SK-N-SH (cell line): ENCODE data around the gene NUP43. TPM values are rescaled to one million over a fixed set of nuclear protein-coding genes. Genes with fewer than 3 reads are reported as not detected.

Experiments
- CTCF ChIA-PET: fragments of 300-600, 350-600 bp; formaldehyde crosslinking; extraction: SDS; loops from one replicate; lab custom pipeline; 2021; lab: Yijun Ruan, JAX
- POLR2A ChIA-PET: fragments of 350-600 bp; sonication (Branson Sonifier 250); formaldehyde crosslinking; extraction: SDS; loops from one replicate; lab custom pipeline; 2020; ENCODE audit warnings: antibody characterized with exemption, inconsistent platforms; lab: Yijun Ruan, JAX
- DNase-seq: peaks from one replicate; pipeline ENCODE4 v3.0.0; 2012
- H2AFZ ChIP-seq: fragments of 200-600 bp; sonication (generic); 2 replicates; pipeline ENCODE4 v1.8.1; 2016; ENCODE audit warnings: antibody characterized with exemption, mild to moderate bottlenecking, low read depth
- H3F3A ChIP-seq: fragments of 200-600 bp; sonication (generic); replicated peaks from 2 replicates; pipeline ENCODE3; 2016; ENCODE audit warnings: antibody characterized with exemption, mild to moderate bottlenecking; ENCODE audit not compliant: insufficient read depth
- H3K27ac ChIP-seq, 2 experiments: fragments of 200-500 bp in 1 of 2; fragments of 200-600 bp in 1 of 2; sonication (Bioruptor generic) in 1 of 2; sonication (generic), shearing (Covaris generic) in 1 of 2; 2 replicates each; pipeline versions ENCODE4 v1.5.1 to v1.6.1; 2014 to 2016; ENCODE audit warnings: low read depth in 2 of 2, inconsistent platforms in 1 of 2, low read length in 1 of 2, mild to moderate bottlenecking in 1 of 2, mixed read lengths in 1 of 2
- H3K27me3 ChIP-seq: fragments of 200-600 bp; sonication (generic), shearing (Covaris generic); 2 replicates; pipeline ENCODE4 v1.6.1; 2016; ENCODE audit warnings: mixed run types; ENCODE audit not compliant: insufficient read depth
- H3K36me3 ChIP-seq, 2 experiments: fragments of 200-500 bp in 1 of 2; fragments of 200-600 bp in 1 of 2; sonication (Bioruptor generic) in 1 of 2; sonication (generic) in 1 of 2; replicated peaks in 1 of 2; 2 replicates each; pipeline versions ENCODE3 to v1.5.1; 2014 to 2016; ENCODE audit warnings: low read length in 1 of 2, mild to moderate bottlenecking in 1 of 2; ENCODE audit not compliant: insufficient read depth in 2 of 2, control insufficient read depth in 1 of 2
- H3K4me1 ChIP-seq, 2 experiments: fragments of 200-500 bp in 1 of 2; fragments of 200-600 bp in 1 of 2; sonication (Bioruptor generic) in 1 of 2; sonication (generic), shearing (Covaris generic) in 1 of 2; 2 replicates each; pipeline versions ENCODE4 v1.5.1 to v1.6.1; 2014 to 2016; ENCODE audit warnings: low read depth in 1 of 2, low read length in 1 of 2, mixed run types in 1 of 2; ENCODE audit not compliant: insufficient read depth in 2 of 2, control insufficient read depth in 1 of 2
- H3K4me2 ChIP-seq: fragments of 200-600 bp; sonication (generic), shearing (Covaris generic); 2 replicates; pipeline ENCODE4 v1.6.1; 2017; ENCODE audit warnings: mixed run types
- H3K4me3 ChIP-seq, 2 experiments: fragments of 200-500 bp in 1 of 2; fragments of 200-600 bp in 1 of 2; sonication (Bioruptor generic) in 1 of 2; sonication (generic), shearing (Covaris generic) in 1 of 2; 2 replicates each; pipeline versions ENCODE4 v1.5.1 to v1.8.1; 2014 to 2016; ENCODE audit warnings: low read depth in 2 of 2, inconsistent platforms in 1 of 2, low read length in 1 of 2, mild to moderate bottlenecking in 1 of 2, mixed read lengths in 1 of 2, moderate library complexity in 1 of 2
- H3K79me2 ChIP-seq: fragments of 200-600 bp; sonication (generic); 2 replicates; pipeline ENCODE4 v1.8.1; 2017; ENCODE audit warnings: mild to moderate bottlenecking; ENCODE audit not compliant: insufficient read depth
- H3K9ac ChIP-seq: fragments of 200-600 bp; sonication (generic); 2 replicates; pipeline ENCODE4 v1.6.1; 2017; ENCODE audit warnings: mixed run types
- H3K9me2 ChIP-seq: fragments of 200-600 bp; sonication (generic); 2 replicates; pipeline ENCODE4 v1.6.1; 2017; ENCODE audit warnings: mixed run types
- H3K9me3 ChIP-seq: fragments of 200-600 bp; sonication (generic); 2 replicates; pipeline ENCODE4 v1.6.1; 2017; ENCODE audit warnings: mixed run types, mild to moderate bottlenecking, moderate library complexity
- H4K20me1 ChIP-seq: fragments of 200-600 bp; sonication (generic); 2 replicates; pipeline ENCODE4 v1.6.1; 2017; ENCODE audit warnings: mild to moderate bottlenecking, mixed run types; ENCODE audit not compliant: insufficient read depth
- FOXJ3 ChIP-seq: sonication (generic); formaldehyde crosslinking; IDR thresholded peaks from 2 replicates; pipeline ENCODE4 v1.5.1; 2020; ENCODE audit warnings: mild to moderate bottlenecking, missing genetic modification reagents
- GABPA ChIP-seq: IDR thresholded peaks from 2 replicates; pipeline ENCODE4 v1.4.0; 2012; ENCODE audit warnings: low read depth, mild to moderate bottlenecking
- GATA2 ChIP-seq: sonication (generic); formaldehyde crosslinking; IDR thresholded peaks from 2 replicates; pipeline ENCODE4 v1.5.0; 2020; ENCODE audit warnings: mild to moderate bottlenecking, missing genetic modification reagents
- JUND ChIP-seq: IDR thresholded peaks from 2 replicates; pipeline ENCODE4 v1.4.0; 2012
- MXI1 ChIP-seq: IDR thresholded peaks from 2 replicates; pipeline ENCODE4 v1.6.1; 2012; ENCODE audit warnings: mild to moderate bottlenecking, low read depth, low read length, improper control_type of control experiment
- NRF1 ChIP-seq: IDR thresholded peaks from 2 replicates; pipeline ENCODE4 v1.6.1; 2012; ENCODE audit warnings: low read depth, mild to moderate bottlenecking, low read length
- SMC3 ChIP-seq: IDR thresholded peaks from 2 replicates; pipeline ENCODE4 v1.6.1; 2012; ENCODE audit warnings: low read depth, low read length, improper control_type of control experiment
- TAF1 ChIP-seq: IDR thresholded peaks from 2 replicates; pipeline ENCODE4 v1.6.1; 2012; ENCODE audit warnings: low read depth, mild to moderate bottlenecking, low read length, moderate library complexity, borderline replicate concordance
- TEAD4 ChIP-seq: IDR thresholded peaks from 2 replicates; pipeline ENCODE4 v1.4.0; 2012; ENCODE audit warnings: mild to moderate bottlenecking, borderline replicate concordance; ENCODE audit not compliant: insufficient read depth
- WGBS: methylation state at CpG from one replicate; pipeline ENCODE4 v1.1.6; 2017; ENCODE audit warnings: low lambda C conversion rate; 5-methylcytosine and 5-hydroxymethylcytosine counted together
- polyA plus RNA-seq, 3 experiments: library from polyadenylated mRNA; depleted of rRNA; stranded (reverse); fragments of >200 nt; gene quantifications; 2 replicates each; pipeline ENCODE4 v1.2.3, GENCODE V29; 2012
- TF ChIP-seq, protein P1 (sequence below): IDR thresholded peaks from 2 replicates; pipeline ENCODE4 v1.6.1; 2012; ENCODE audit warnings: mild to moderate bottlenecking, low read depth, low read length, moderate library complexity
- TF ChIP-seq, protein P2 (sequence below): fragments of 150-350 bp; IDR thresholded peaks from 2 replicates; pipeline ENCODE4 v1.6.1; 2016; ENCODE audit warnings: mild to moderate bottlenecking, low read depth, low read length
- TF ChIP-seq, protein P3 (sequence below): IDR thresholded peaks from 2 replicates; pipeline ENCODE4 v1.4.0; 2012; ENCODE audit warnings: low read depth, borderline replicate concordance

NUP43 gene
- polyA plus RNA-seq, 1 of the 3 experiments (the other 2 are of a cell fraction) = 10.1 TPM

DNA sequence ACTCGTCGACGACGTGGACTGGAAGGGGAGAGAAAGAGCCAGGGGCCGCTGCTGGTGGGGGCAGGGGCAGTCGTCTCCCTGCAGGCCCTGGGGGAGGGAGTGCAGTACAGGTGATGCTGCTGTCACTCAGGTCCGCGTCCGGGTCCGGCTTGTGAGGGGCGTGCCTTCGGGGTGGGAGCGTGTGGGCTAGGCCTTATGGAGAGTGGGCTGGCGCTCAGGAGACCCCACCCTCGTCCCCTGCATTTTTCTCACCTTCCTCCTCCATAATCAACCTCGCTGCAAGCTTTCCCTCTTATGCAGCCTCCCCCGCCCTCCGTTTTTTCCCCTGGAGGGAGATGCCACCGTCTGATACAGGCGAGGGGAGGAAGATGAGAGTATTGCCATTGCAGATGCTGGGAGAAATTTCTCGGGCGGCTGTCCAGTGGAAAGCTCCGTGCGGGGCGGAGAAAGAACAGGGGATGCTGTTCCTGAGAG, 3.8 kb upstream of the NUP43 start:
- H3K9me3 ChIP-seq = no peaks in the 10 kb centered on the region
- peak overlapping the region; percentile 89; the same call in 1 of the 2 replicates for H2AFZ ChIP-seq
- CTCF ChIA-PET = interaction anchor here (1.2 to 1.3 kb wide), 2 partner anchors 21 to 24 kb away, joined by 3 read pairs; no protein-coding TSS in a partner anchor
- H3K4me1 ChIP-seq = peaks cover 0 to 5% of the 10 kb centered on the region in 2 experiments; a peak in 2 of 4 replicates
- H3K79me2 ChIP-seq = peaks cover 67% of the 10 kb centered on the region
- no peaks in the 10 kb centered on the region for H3K27me3 ChIP-seq
- 0% methylated on average over 9 of the region's 25 CpGs for WGBS
- peak overlapping the region; percentile 89 for H3K4me2 ChIP-seq
- peak overlapping the region; percentile 70 to 79 for H3K27ac ChIP-seq
- H3F3A ChIP-seq = peaks cover 18% of the 10 kb centered on the region
- peak overlapping the region; percentile 85 to 98 for H3K4me3 ChIP-seq
- peaks cover 22% of the 10 kb centered on the region; the same call in 1 of the 2 replicates for H4K20me1 ChIP-seq
- no peaks in the 10 kb centered on the region for H3K9me2 ChIP-seq
- POLR2A ChIA-PET = interaction anchor here (1.2 kb wide), 1 partner anchor 32 kb away, joined by 8 read pairs; the partner anchor contains the start of gene LATS1
- H3K9ac ChIP-seq = peak overlapping the region; percentile 80
- H3K36me3 ChIP-seq = no peaks in the 10 kb centered on the region
- TF ChIP-seq FOXJ3 (no peak), TEAD4 (no peak), MXI1 (peak; percentile 21; the same call in 1 of the 2 replicates), GATA2 (CRISPR knock-in tag) (0 out of 2 replicates have a peak, but pooled peaks have one; percentile 36)
- TF ChIP-seq, protein P1, sequence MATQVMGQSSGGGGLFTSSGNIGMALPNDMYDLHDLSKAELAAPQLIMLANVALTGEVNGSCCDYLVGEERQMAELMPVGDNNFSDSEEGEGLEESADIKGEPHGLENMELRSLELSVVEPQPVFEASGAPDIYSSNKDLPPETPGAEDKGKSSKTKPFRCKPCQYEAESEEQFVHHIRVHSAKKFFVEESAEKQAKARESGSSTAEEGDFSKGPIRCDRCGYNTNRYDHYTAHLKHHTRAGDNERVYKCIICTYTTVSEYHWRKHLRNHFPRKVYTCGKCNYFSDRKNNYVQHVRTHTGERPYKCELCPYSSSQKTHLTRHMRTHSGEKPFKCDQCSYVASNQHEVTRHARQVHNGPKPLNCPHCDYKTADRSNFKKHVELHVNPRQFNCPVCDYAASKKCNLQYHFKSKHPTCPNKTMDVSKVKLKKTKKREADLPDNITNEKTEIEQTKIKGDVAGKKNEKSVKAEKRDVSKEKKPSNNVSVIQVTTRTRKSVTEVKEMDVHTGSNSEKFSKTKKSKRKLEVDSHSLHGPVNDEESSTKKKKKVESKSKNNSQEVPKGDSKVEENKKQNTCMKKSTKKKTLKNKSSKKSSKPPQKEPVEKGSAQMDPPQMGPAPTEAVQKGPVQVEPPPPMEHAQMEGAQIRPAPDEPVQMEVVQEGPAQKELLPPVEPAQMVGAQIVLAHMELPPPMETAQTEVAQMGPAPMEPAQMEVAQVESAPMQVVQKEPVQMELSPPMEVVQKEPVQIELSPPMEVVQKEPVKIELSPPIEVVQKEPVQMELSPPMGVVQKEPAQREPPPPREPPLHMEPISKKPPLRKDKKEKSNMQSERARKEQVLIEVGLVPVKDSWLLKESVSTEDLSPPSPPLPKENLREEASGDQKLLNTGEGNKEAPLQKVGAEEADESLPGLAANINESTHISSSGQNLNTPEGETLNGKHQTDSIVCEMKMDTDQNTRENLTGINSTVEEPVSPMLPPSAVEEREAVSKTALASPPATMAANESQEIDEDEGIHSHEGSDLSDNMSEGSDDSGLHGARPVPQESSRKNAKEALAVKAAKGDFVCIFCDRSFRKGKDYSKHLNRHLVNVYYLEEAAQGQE = peak; percentile 80
- TF ChIP-seq, protein P2, sequence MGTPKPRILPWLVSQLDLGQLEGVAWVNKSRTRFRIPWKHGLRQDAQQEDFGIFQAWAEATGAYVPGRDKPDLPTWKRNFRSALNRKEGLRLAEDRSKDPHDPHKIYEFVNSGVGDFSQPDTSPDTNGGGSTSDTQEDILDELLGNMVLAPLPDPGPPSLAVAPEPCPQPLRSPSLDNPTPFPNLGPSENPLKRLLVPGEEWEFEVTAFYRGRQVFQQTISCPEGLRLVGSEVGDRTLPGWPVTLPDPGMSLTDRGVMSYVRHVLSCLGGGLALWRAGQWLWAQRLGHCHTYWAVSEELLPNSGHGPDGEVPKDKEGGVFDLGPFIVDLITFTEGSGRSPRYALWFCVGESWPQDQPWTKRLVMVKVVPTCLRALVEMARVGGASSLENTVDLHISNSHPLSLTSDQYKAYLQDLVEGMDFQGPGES = no peak
- peak; percentile 77 for DNase-seq

DNA sequence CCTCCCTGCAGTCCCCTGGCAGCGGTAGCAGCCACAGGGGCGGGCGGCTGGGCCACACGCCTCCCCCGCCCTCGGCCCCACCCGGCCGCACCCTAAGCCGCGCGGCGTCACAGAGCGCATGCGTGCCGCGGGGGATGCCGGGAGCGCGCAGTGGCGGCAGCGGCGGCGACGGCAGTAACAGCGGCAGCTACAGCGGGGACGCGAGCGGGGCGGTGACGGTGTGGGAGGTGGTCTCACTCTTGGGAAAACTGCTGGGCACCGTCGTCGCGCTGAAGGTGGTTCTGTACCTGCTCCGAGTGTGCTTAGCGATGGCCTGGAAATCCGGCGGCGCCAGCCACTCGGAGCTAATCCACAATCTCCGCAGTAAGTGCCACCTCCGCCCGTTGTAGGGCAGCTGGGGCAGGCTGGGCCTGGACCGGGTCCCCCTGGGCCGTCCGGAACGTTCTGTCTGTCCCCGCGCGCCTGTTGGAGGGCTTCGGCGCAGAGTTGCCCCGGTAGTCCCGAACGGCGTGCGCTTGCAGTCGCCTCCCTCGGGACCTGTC, 3.3 kb upstream of the NUP43 start, which contains the start of gene PCMT1:
TSS of gene PCMT1 (plus strand) at position 148 of the 542 bp plus-strand sequence. CDS start at position 309, 161 bp downstream.
- Histone ChIP-seq H3K27me3 (no peaks in the 10 kb centered on the region), H3K36me3 (no peaks in the 10 kb centered on the region), H3F3A (peaks cover 18% of the 10 kb centered on the region), H3K9ac (peak within 1 kb of the TSS; percentile 80), H3K4me1 (peaks cover 0 to 5% of the 10 kb centered on the region in 2 experiments; a peak in 2 of 4 replicates), H4K20me1 (peaks cover 21% of the 10 kb centered on the region; the same call in 1 of the 2 replicates), H3K27ac (peak within 1 kb of the TSS; percentile 70 to 79), H3K9me2 (no peaks in the 10 kb centered on the region), H2AFZ (peak within 1 kb of the TSS; percentile 89; the same call in 1 of the 2 replicates), H3K79me2 (peaks cover 67% of the 10 kb centered on the region), H3K4me2 (peak within 1 kb of the TSS; percentile 89), H3K4me3 (peak within 1 kb of the TSS; percentile 85 to 98), H3K9me3 (no peaks in the 10 kb centered on the region)
- TF ChIP-seq, protein P3, sequence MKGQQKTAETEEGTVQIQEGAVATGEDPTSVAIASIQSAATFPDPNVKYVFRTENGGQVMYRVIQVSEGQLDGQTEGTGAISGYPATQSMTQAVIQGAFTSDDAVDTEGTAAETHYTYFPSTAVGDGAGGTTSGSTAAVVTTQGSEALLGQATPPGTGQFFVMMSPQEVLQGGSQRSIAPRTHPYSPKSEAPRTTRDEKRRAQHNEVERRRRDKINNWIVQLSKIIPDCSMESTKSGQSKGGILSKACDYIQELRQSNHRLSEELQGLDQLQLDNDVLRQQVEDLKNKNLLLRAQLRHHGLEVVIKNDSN = no peak
- TF ChIP-seq SMC3 = no peak
- peak; percentile 36; the same call in 1 of the 2 replicates for TF ChIP-seq GABPA
- TF ChIP-seq, protein P2 = no peak
- TF ChIP-seq TAF1 = peak; percentile 29; the same call in 1 of the 2 replicates
- TF ChIP-seq NRF1 = peak; percentile 73
- TF ChIP-seq JUND = no peak
- TF ChIP-seq MXI1 = peak; percentile 70
- DNase-seq = peak; percentile 97
- CTCF ChIA-PET = interaction anchor here (1.2 to 1.9 kb wide), 3 partner anchors 22 to 32 kb away, joined by 3 to 4 read pairs (median 3); partner anchors contain the start of gene LATS1
- POLR2A ChIA-PET = interaction anchor here (1.2 kb wide), 1 partner anchor 32 kb away, joined by 8 read pairs; the partner anchor contains the start of gene LATS1
- 0% methylated on average over 7 of the region's 60 CpGs for WGBS
